SKM-1 (cell line): ENCODE measurements around the gene PPRC1.

Experiments used
- DNase-seq: peaks from one replicate; lab custom pipeline; 2025; ENCODE audit not compliant: unreplicated experiment; lab: John Stamatoyannopoulos, UW

PPRC1 gene

GRCh38 chr10:102141583-102142107 is 8.8 kb downstream of the PPRC1 start:
- DNase-seq: no peak

DNA sequence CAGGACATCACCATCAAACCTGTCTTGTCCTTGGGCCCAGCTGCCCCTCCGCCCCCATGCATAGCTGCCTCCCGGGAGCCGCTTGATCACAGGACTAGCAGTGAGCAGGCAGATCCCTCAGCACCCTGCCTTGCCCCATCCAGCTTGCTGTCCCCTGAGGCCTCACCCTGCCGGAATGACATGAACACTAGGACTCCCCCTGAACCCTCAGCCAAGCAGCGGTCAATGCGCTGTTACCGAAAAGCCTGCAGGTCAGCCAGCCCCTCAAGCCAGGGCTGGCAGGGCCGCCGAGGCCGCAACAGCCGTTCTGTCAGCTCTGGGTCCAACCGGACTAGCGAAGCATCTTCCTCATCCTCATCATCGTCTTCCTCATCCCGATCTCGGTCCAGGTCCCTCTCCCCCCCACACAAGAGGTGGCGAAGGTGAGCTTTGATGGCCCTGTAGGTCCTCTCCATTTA is 14.2 kb downstream of the PPRC1 start:
- DNase-seq: no peak

- no peak for DNase-seq
These were observed 14.7 kb downstream of the PPRC1 start for GRCh38 chr10:102147561-102147960.

DNA sequence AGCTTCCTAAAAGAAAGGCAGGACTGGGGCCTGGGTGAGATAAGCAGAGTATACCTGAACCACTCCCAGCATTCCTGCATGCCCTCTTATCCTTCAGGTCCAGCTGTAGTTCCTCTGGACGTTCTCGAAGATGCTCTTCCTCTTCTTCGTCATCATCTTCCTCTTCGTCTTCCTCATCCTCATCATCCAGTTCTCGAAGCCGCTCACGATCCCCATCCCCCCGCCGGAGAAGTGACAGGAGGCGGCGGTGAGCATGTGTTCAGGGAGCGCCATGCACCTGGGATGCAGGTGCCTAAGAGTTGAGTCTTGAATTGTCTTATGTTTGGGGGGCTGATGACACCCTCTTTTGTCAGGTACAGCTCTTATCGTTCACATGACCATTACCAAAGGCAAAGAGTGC is 15.4 kb downstream of the PPRC1 start:
- no peak for DNase-seq

DNA sequence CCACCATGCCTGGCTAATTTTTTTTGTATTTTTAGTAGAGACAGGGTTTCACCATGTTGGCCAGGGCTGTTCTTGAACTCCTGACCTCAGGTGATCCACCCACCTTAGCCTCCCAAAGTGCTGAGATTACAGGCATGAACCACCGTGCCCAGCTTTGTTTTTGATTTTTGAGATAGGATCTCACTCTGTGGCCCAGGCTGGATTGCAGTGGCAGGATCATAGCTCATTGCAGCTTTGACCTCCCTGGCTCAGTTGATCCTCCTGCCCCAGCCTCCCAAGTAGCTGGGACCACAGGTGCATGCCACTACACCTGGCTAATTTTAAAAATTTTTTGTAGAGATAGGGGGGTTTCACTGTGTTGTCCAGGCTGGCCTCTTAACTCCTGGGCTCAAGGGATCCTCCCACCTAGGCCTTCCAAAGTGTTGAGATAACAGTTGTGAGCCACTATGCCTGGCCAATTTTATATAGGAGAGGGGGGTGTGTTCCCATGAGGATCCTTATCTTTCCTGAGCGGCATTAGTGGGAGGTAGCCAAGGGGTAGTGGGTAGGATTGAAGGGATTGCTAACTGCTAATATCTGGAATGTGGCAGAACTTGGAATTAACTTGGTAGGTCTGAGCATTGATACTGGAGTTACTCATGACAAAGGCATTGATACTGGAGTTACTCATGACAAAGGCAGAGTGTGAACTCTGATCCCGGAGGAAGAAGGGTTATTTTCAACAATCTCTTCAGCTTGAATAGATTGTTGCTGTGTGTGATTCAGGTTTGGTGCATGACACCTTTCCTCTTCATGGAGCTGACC is 18.3 kb downstream of the PPRC1 start:
- DNase-seq: no peak

DNA sequence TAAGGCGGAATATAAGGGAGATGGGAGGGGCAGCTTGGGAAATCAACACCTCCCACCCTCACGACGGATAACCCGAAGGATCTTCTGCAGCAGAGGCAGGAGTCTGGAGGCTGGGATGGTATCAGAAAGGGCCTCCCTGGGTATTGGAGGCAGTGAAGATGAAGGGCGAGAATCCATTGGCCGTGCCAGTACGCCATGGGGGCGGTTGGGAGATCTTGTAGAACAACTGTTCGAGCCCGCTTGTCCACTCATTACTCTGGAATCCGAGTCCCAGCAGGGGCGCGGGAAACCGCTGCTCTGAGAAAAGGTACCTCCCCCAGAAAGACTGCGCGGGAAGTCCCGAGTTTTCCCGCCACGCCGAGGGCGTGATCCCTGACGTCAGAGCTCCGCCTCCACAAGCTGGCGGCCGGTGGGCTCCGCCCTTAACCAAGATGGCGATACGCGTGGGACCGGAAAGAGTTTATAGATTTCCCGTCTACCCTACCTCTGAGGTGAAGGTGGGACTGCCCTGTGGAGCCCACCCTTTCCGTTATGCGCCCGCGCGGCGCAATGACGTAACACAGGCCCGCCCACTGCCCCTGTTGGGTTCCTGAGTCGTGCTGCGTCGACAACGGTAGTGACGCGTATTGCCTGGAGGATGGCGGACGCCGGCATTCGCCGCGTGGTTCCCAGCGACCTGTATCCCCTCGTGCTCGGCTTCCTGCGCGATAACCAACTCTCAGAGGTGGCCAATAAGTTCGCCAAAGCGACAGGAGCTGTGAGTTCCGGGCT is 19.1 kb downstream of the PPRC1 start, which contains the start of gene NOLC1:
Gene NOLC1 (plus strand): TSS at position 616 of the 771 bp plus-strand sequence. CDS start 22 bp downstream, at position 638.
- DNase-seq: peak; percentile 96

DNA sequence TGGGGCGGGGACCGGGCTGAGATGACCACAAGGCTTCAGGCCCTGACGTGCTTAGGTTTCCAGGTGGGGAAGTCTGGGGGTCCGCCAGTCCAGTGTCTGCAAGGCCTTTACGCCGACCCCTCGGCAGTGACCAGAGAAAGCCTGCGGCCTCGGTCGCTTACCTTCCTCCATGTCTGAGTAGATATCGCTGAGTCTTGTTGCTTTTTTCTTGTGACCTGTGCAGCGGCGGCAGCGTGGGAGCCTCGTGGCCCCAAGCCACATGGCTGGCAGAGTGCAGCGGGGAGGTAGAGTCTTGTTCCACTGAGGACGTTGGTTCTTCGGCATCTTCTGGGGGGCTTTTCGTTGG is 19.7 kb downstream of the PPRC1 start:
- DNase-seq: no peak

DNA sequence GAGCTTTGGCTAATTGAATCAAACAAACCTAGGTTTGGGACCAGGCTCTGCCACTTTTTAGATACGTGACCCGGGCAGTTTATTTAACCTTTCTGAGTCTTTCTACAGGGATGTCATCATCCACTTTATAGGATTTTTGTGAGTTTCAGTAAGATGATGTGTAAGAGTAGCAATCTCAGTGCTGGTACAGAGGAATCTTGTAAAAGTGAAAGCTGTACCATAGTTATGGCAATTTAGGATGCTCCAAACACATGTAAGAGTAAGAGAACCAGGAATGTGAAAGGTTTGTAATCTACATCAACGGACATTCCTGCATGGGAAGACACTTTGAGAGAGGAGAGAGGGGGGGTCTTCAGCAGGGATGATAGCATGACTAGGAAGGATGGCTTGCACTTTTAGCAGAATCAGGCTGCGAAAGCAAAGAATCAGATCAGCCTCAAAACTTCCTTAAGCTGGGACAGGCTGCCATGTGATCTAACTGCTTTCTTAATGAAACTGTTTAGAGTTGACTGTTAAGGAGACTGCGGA is 20.3 kb downstream of the PPRC1 start:
- DNase-seq: no peak

GRCh38 chr10:102154466-102155116 is 21.8 kb downstream of the PPRC1 start:
- DNase-seq: no peak

- no peak for DNase-seq
These were observed 24.4 kb downstream of the PPRC1 start for GRCh38 chr10:102157224-102157623.

- DNase-seq: no peak
These were observed 26.3 kb downstream of the PPRC1 start for GRCh38 chr10:102159051-102159597.

- no peak for DNase-seq
These were observed 27.0 kb downstream of the PPRC1 start for GRCh38 chr10:102159831-102160230.

- no peak for DNase-seq
These were observed 30.6 kb downstream of the PPRC1 start for GRCh38 chr10:102163342-102163989.

- no peak for DNase-seq
These were observed 35.0 kb downstream of the PPRC1 start for GRCh38 chr10:102167861-102168260.

DNA sequence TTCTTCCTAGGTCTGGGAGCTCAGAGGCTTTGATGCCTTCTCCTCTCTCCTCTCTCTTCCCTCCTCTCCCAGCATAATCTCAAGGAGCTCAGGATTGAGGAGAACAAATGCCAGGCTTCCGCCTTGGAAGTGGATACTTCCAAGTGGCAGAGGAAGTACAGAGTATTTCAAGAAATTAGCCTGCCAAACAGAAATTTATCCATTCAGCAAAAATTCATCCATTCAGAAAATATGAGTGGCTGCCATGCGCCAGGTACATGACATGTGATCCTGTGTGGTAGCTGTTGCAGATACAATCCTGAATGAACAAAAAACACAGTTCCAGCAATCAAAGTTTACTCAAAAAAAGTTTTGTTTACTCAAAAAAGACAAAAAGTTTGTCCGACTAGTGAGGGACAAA is 37.8 kb downstream of the PPRC1 start:
- DNase-seq: no peak

DNA sequence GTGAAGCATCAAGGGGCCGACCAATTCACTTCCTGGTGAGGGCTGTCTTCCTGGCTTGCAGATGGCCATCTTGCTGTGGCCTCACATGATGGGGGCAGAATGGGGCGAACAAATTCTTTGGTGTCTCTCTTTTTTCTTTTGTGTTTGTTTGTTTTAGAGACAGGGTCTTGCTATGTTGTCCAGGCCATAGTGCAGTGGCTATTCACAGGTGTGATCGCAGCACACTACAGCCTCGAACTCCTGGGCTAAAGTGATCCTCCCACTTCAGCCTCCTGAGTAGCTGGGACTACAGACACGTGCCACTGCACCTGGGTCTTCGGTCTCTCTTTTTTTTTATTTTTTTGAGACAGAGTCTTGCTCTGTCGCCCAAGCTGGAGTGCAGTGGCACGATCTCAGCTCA is 39.4 kb downstream of the PPRC1 start:
- DNase-seq: no peak

DNA sequence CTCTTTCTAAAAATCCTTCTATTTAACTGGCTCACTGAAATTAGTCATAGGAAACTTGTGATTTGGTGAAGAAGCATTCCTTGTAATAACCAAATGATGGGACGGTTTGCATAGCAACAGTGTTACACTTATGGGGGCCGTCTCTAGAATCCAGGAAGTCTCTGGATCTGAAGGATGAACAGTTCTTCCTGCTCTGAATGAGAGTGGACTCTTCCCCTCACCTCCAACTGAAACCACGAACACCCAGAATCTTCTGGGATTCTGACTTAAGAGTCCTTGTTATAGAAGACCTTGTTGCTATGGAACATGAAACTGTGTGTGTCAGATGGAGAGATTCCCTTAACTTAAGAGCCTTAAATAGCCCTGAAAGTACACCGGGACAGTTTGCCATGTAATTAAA is 42.6 kb downstream of the PPRC1 start:
- DNase-seq: no peak

GRCh38 chr10:102184606-102185005 is 51.8 kb downstream of the PPRC1 start:
- DNase-seq: no peak

DNA sequence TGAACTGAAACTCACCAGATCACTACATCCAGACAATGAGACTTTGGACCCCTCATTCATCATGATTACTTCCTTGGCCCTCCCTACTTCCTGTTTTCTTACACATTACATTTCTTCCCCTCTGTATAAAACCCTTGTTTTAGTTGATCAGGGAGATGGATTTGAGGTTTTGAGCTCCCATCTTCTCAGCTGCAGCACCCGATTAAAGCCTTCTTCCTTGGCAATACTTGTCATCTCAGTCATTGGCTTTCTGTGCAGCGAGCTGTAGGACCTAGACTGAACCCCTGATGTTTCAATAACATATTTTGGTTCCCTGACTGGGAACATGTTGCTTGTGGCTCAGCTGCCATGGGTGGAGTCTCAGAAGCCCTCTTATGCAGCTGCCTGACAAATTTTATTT is 52.4 kb downstream of the PPRC1 start:
- DNase-seq: no peak

- no peak for DNase-seq
These were observed 53.1 kb downstream of the PPRC1 start for GRCh38 chr10:102185811-102186527.
